Measurements from ENCODE around the gene MMP26.

GRCh38 chr11:4697585-4697984, 7.0 kb upstream of the MMP26 start, which contains the start of gene OR51E2:
- TF ChIP-seq, protein P1, sequence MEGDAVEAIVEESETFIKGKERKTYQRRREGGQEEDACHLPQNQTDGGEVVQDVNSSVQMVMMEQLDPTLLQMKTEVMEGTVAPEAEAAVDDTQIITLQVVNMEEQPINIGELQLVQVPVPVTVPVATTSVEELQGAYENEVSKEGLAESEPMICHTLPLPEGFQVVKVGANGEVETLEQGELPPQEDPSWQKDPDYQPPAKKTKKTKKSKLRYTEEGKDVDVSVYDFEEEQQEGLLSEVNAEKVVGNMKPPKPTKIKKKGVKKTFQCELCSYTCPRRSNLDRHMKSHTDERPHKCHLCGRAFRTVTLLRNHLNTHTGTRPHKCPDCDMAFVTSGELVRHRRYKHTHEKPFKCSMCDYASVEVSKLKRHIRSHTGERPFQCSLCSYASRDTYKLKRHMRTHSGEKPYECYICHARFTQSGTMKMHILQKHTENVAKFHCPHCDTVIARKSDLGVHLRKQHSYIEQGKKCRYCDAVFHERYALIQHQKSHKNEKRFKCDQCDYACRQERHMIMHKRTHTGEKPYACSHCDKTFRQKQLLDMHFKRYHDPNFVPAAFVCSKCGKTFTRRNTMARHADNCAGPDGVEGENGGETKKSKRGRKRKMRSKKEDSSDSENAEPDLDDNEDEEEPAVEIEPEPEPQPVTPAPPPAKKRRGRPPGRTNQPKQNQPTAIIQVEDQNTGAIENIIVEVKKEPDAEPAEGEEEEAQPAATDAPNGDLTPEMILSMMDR (IDR thresholded peaks at IDR 0.05; ENCODE audit: low read depth, low read length), result no peak
- no peak for TF ChIP-seq MAX (IDR thresholded peaks at IDR 0.05; ENCODE audit: low read depth, low read length)
- no peak for TF ChIP-seq POLR2A (IDR thresholded peaks at IDR 0.05; ENCODE audit: extremely low read depth, insufficient read length)

Data from NB4 (cell line).